ENCODE data around the gene IFT20. TPM values are rescaled to one million over a fixed set of nuclear protein-coding genes. Genes with fewer than 3 reads are reported as not detected.

The IFT20 gene
- 10 to 100 TPM in 1 of 4 donors, 1 to 10 TPM in 3; 3.7 to 15.9 (median 4.9) TPM for total RNA-seq

- intact Hi-C loops (cut with DNase I; ENCODE audit: low total_unique reads): loop anchor here (1.0 to 10.0 kb wide), 5 partner anchors 16 to 617 kb away; partner anchors contain the start of genes LYRM9, POLDIP2 and TMEM97
Measured at GRCh38 chr17:28335201-28335958, at the start of gene IFT20, which contains the start of gene TNFAIP1. Gene IFT20 (minus strand): TSS chr17:28335472. CDS start chr17:28331985, 3,487 bp downstream. Gene TNFAIP1 (plus strand): TSS chr17:28335761. CDS start chr17:28339522, 3,761 bp downstream.

GRCh38 chr17:28385037-28385400 is 49.7 kb upstream of the IFT20 start:
- H3K9me3 ChIP-seq: no peaks in the 10 kb centered on the region
- in situ Hi-C loops (cut with MboI; ENCODE audit: low sequenced_read_pairs in 4 of 4): no loop called here
- intact Hi-C loops (cut with DNase I; ENCODE audit: low total_unique reads): no loop called here
- TF ChIP-seq CTCF (IDR thresholded peaks at IDR 0.05 in 4 of 5, conservative IDR thresholded peaks at IDR 0.05 in 1 of 5) (no peak), POLR2A (IDR thresholded peaks at IDR 0.05) (no peak)
- ATAC-seq (no peak), DNase-seq (no peak)
- H3K27me3 ChIP-seq: peaks cover 0 to 3% (median 0%) of the 10 kb centered on the region in 3 donors
- no peak overlapping the region for H3K27ac ChIP-seq
- no peaks in the 10 kb centered on the region for H3K36me3 ChIP-seq
- peak overlapping the region; percentile 12 to 50 (median 26) for H3K4me3 ChIP-seq
- H3K4me1 ChIP-seq: no peaks in the 10 kb centered on the region

More at GRCh38 chr17:28335201-28335958, at the start of gene IFT20, which contains the start of gene TNFAIP1:
- Histone ChIP-seq H3K4me3 (peak within 1 kb of the TSS; percentile 73 to 99 (median 94)), H3K27me3 (no peaks in the 10 kb centered on the region), H3K27ac (peak within 1 kb of the TSS; percentile 86 to 94 (median 90)), H3K9me3 (no peaks in the 10 kb centered on the region), H3K36me3 (peaks cover 0 to 18% of the 10 kb centered on the region in 2 donors), H3K4me1 (peaks cover 38 to 41% of the 10 kb centered on the region in 2 donors)
- DNase-seq (peak; percentile 99), ATAC-seq (peak; percentile 98)
- TF ChIP-seq CTCF (IDR thresholded peaks at IDR 0.05 in 4 of 5, conservative IDR thresholded peaks at IDR 0.05 in 1 of 5) (no peak), POLR2A (IDR thresholded peaks at IDR 0.05) (peak; percentile 92 to 93)
- in situ Hi-C loops (cut with MboI; ENCODE audit: low sequenced_read_pairs in 4 of 4): loop anchor here in 3 of 4 donors (10.0 to 25.0 kb wide), 3 partner anchors 291 to 627 kb away; partner anchors contain the start of genes PHF12 (in 3 of the 3) and NLK (in 1 of the 3)

- Histone ChIP-seq H3K4me3 (peak overlapping the region; percentile 12 to 50 (median 26)), H3K4me1 (no peaks in the 10 kb centered on the region), H3K36me3 (no peaks in the 10 kb centered on the region), H3K27me3 (peaks cover 0 to 3% (median 0%) of the 10 kb centered on the region in 3 donors), H3K27ac (no peak overlapping the region), H3K9me3 (no peaks in the 10 kb centered on the region)
- in situ Hi-C loops (cut with MboI; ENCODE audit: low sequenced_read_pairs in 4 of 4) (no loop called here), intact Hi-C loops (cut with DNase I; ENCODE audit: low total_unique reads) (no loop called here)
- ATAC-seq (peak in 1 of 2 donors; percentile 21), DNase-seq (no peak)
- no peak for TF ChIP-seq CTCF (IDR thresholded peaks at IDR 0.05 in 4 of 5, conservative IDR thresholded peaks at IDR 0.05 in 1 of 5)
- TF ChIP-seq POLR2A (IDR thresholded peaks at IDR 0.05): no peak
Measured at GRCh38 chr17:28384281-28385036, 49.2 kb upstream of the IFT20 start.

- ATAC-seq (no peak), DNase-seq (no peak)
- H3K9me3 ChIP-seq: no peaks in the 10 kb centered on the region
- no peak overlapping the region for H3K27ac ChIP-seq
- TF ChIP-seq POLR2A (IDR thresholded peaks at IDR 0.05) (no peak), CTCF (IDR thresholded peaks at IDR 0.05 in 4 of 5, conservative IDR thresholded peaks at IDR 0.05 in 1 of 5) (no peak)
- H3K27me3 ChIP-seq: peaks cover 0 to 3% (median 0%) of the 10 kb centered on the region in 3 donors
- H3K4me3 ChIP-seq: no peak overlapping the region
- intact Hi-C loops (cut with DNase I; ENCODE audit: low total_unique reads): no loop called here
- no peaks in the 10 kb centered on the region for H3K36me3 ChIP-seq
- in situ Hi-C loops (cut with MboI; ENCODE audit: low sequenced_read_pairs in 4 of 4): no loop called here
- no peaks in the 10 kb centered on the region for H3K4me1 ChIP-seq
Measured at GRCh38 chr17:28381141-28381825, 46.0 kb upstream of the IFT20 start.

Data from gastrocnemius medialis (tissue), 4 donors.